ENCODE measurements around the gene PTPN20. TPM values are rescaled to one million over a fixed set of nuclear protein-coding genes. Genes with fewer than 3 reads are reported as not detected.

Gene PTPN20
- total and polyA plus RNA-seq, 2 of the 8 experiments (the other 6 are each of a cell fraction or from before 2014, with no cell fraction given) = not detected

DNA sequence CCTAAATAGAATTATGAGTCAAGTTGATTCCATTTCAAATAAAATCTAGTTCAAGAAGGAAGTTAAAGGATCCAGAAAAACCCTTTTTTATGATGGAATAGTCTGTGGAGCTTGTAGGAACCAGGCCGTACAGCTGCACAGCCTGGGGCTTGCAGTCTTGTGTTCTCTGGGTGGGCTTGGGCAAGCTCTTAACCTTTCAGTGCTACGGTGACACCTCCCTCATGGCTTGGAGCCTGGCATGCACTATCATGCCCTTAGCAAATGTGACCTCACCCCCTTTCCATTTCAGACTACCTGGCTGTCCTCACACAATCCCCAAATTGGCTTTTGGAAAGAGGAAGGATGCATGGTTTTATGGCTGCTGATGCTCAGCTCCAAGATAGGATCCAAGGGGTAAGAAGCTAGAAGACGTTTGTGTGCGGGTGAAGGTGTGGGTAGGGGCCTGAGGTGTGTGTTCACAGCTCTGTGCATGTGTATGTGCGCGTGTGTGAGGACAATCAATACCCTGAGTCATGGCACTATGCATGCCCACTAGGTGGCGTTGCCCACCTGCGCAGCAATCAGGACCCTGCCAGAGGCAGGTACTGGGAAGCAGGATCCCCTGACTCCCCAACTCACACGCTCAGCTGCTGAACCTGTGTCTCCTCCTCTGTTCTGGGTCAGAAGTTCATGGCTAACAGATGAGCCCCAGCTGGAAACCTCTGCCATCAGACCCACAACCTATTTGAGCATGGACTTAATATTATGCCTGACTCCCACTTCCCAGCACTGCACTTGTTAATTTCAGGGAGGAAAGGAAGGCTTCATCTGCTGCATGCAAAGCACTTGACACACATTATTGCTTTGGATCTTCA lies 113.4 kb downstream of the PTPN20 start (continued):
- TF ChIP-seq, protein P1, sequence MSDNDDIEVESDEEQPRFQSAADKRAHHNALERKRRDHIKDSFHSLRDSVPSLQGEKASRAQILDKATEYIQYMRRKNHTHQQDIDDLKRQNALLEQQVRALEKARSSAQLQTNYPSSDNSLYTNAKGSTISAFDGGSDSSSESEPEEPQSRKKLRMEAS (IDR thresholded peaks at IDR 0.05) = peak; percentile 54; the same call in 1 of the 2 replicates
- TF ChIP-seq SUZ12 (IDR thresholded peaks at IDR 0.05; ENCODE audit: low read length) (no peak), BCL11A (IDR thresholded peaks at IDR 0.05; ENCODE audit: low read depth in 2 of 2, low read length in 2 of 2) (no peak), CTBP2 (IDR thresholded peaks at IDR 0.05; ENCODE audit: borderline replicate concordance, insufficient read depth, insufficient read length, low read length) (no peak), POLR2A (IDR thresholded peaks at IDR 0.05; ENCODE audit: control extremely low read depth in 1 of 2, low read depth in 2 of 2, low read length in 2 of 2) (no peak), CHD2 (IDR thresholded peaks at IDR 0.05; ENCODE audit: low read length) (no peak), HDAC6 (IDR thresholded peaks at IDR 0.05; ENCODE audit: low read depth, low read length) (no peak), GTF2F1 (IDR thresholded peaks at IDR 0.05; ENCODE audit: borderline replicate concordance, low read depth, low read length) (no peak)
